Muscle of leg (tissue), 11 donors: Measurements from ENCODE around the gene MFAP3. TPM values are rescaled to one million over a fixed set of nuclear protein-coding genes. Genes with fewer than 3 reads are reported as not detected.
"Not testable (repeated sequence)": the region's sequence is repeated elsewhere in the genome, so short reads cannot be mapped to it uniquely, and the experiment has no call there.

Experiments used
- DNase-seq: peaks from one replicate; pipeline ENCODE4 v3.0.0; 2013
- H3K27ac ChIP-seq: one replicate; pipeline ENCODE4 v1.5.1; 2013; ENCODE audit warnings: mild to moderate bottlenecking, low read length, control low read depth
- H3K27me3 ChIP-seq: one replicate; pipeline ENCODE4 v1.6.1; 2013; ENCODE audit warnings: low read length; ENCODE audit not compliant: control insufficient read depth, insufficient read depth
- H3K36me3 ChIP-seq: one replicate; pipeline ENCODE4 v1.6.1; 2013; ENCODE audit warnings: low read length; ENCODE audit not compliant: control insufficient read depth, insufficient read depth
- H3K4me1 ChIP-seq: one replicate; pipeline ENCODE4 v1.6.1; 2013; ENCODE audit warnings: low read length; ENCODE audit not compliant: control insufficient read depth, insufficient read depth
- H3K4me3 ChIP-seq: one replicate; pipeline ENCODE4 v1.5.1; 2013; ENCODE audit warnings: low read length, control low read depth
- H3K9me3 ChIP-seq: replicated peaks from 2 replicates; pipeline ENCODE4 v1.6.1; 2013; ENCODE audit warnings: low read depth, low read length; ENCODE audit not compliant: control insufficient read depth
- WGBS: methylation state at CpG from one replicate; pipeline ENCODE4 v1.1.5; 2013; ENCODE audit warnings: missing lambda C conversion rate; ENCODE audit not compliant: insufficient coverage; 5-methylcytosine and 5-hydroxymethylcytosine counted together
- polyA plus RNA-seq, 8 donors: library from polyadenylated mRNA; unstranded; fragments of 120-200 nt; gene quantifications; one replicate each; pipeline versions ENCODE4 v1.2.1 to v1.2.3, GENCODE V29; 2013; ENCODE audit warnings: inconsistent platforms in 1 of 8, low replicate concordance in 1 of 8; ENCODE audit not compliant: insufficient read length in 8 of 8, insufficient read depth in 1 of 8
- total RNA-seq: library from RNA; stranded (reverse); fragments of 120-200 nt; gene quantifications from one replicate; pipeline ENCODE4 v1.2.4, GENCODE V29; 2013

The MFAP3 gene
- total and polyA plus RNA-seq, 9 donors, result 12.9 to 41.3 (median 25.2) TPM

- 74% methylated on average over 3 of the region's 3 CpGs for WGBS
- Histone ChIP-seq H3K27me3 (no peaks in the 10 kb centered on the region), H3K36me3 (peaks cover 20% of the 10 kb centered on the region), H3K4me1 (no peaks in the 10 kb centered on the region), H3K4me3 (no peak overlapping the region), H3K27ac (no peak overlapping the region), H3K9me3 (no peaks in the 10 kb centered on the region)
- DNase-seq, result no peak
Measured at GRCh38 chr5:154010660-154011059, 28.1 kb upstream of the MFAP3 start.

GRCh38 chr5:154015071-154015693, 23.6 kb upstream of the MFAP3 start:
- no peak for DNase-seq
- Histone ChIP-seq H3K27ac (no peak overlapping the region), H3K4me3 (no peak overlapping the region), H3K4me1 (no peaks in the 10 kb centered on the region), H3K27me3 (no peaks in the 10 kb centered on the region), H3K36me3 (peaks cover 20% of the 10 kb centered on the region), H3K9me3 (no peaks in the 10 kb centered on the region)
- WGBS, result no CpG with 5 or more reads among the region's 4 CpGs

GRCh38 chr5:154018919-154019318, 19.8 kb upstream of the MFAP3 start:
- DNase-seq, H3K36me3 ChIP-seq, H3K4me1 ChIP-seq, H3K27ac ChIP-seq, H3K4me3 ChIP-seq, H3K9me3 ChIP-seq, H3K27me3 ChIP-seq: not testable (repeated sequence)
- WGBS, result no CpG with 5 or more reads among the region's 1 CpG

GRCh38 chr5:154025951-154026350, 12.8 kb upstream of the MFAP3 start:
- Histone ChIP-seq H3K27ac (no peak overlapping the region), H3K27me3 (no peaks in the 10 kb centered on the region), H3K4me1 (no peaks in the 10 kb centered on the region), H3K9me3 (no peaks in the 10 kb centered on the region), H3K36me3 (peaks cover 16% of the 10 kb centered on the region), H3K4me3 (no peak overlapping the region)
- no peak for DNase-seq

GRCh38 chr5:154031937-154032489, 6.8 kb upstream of the MFAP3 start:
- 81% methylated on average over 2 of the region's 2 CpGs for WGBS
- Histone ChIP-seq H3K4me1 (no peaks in the 10 kb centered on the region), H3K9me3 (no peaks in the 10 kb centered on the region), H3K4me3 (no peak overlapping the region), H3K27ac (no peak overlapping the region), H3K27me3 (no peaks in the 10 kb centered on the region), H3K36me3 (peaks cover 17% of the 10 kb centered on the region)
- no peak for DNase-seq

DNA sequence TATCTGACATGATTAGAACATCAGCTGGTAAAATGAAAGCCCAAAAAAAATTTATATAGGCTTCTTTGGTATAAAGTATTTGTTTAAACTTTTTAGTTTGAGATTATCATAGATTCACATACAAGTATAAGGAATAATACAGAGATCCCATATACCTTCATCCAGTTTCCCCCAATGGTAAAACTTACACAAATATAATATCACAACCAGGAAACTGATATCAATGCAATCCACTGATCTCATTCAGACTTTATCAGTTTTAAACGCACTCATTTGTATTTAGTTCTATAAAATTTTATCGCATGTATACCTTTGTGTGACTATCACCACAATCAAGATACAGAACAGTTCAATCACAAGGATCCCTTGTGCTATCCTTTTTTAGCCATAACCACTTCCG, 3.8 kb upstream of the MFAP3 start:
- DNase-seq, result no peak
- WGBS, result 100% methylated on average over 1 of the region's 3 CpGs
- H3K27me3 ChIP-seq, result no peaks in the 10 kb centered on the region
- no peaks in the 10 kb centered on the region for H3K9me3 ChIP-seq
- H3K4me3 ChIP-seq, result no peak overlapping the region
- no peak overlapping the region for H3K27ac ChIP-seq
- H3K36me3 ChIP-seq, result peaks cover 10% of the 10 kb centered on the region
- peaks cover 6% of the 10 kb centered on the region for H3K4me1 ChIP-seq

DNA sequence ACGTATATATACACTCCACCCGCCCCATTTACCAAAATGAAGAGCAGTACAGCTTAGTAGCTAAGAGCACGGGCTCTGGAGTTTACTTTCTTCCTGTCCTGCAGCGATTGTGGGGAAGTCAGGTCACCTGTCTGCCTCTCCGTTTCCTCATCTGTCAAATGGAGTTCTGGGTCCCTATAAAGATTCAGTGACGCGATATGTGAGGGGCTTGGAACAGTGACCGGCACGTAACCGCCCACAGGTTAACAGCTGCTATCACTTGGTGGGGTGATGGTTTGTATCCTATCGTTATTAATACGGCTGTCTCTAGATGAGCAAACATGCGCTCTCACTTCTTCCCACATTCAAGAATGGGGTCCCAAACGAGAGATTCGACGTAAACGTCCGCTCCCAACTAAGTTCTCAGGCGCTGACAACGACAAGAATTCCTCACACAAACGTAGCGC, 483 bp upstream of the MFAP3 start:
- no peaks in the 10 kb centered on the region for H3K9me3 ChIP-seq
- H3K4me3 ChIP-seq, result peak overlapping the region; percentile 91
- DNase-seq, result peak; percentile 66
- no peaks in the 10 kb centered on the region for H3K36me3 ChIP-seq
- H3K4me1 ChIP-seq, result peaks cover 8% of the 10 kb centered on the region
- no peaks in the 10 kb centered on the region for H3K27me3 ChIP-seq
- peak overlapping the region; percentile 96 for H3K27ac ChIP-seq
- WGBS, result 0% methylated on average over 10 of the region's 22 CpGs

DNA sequence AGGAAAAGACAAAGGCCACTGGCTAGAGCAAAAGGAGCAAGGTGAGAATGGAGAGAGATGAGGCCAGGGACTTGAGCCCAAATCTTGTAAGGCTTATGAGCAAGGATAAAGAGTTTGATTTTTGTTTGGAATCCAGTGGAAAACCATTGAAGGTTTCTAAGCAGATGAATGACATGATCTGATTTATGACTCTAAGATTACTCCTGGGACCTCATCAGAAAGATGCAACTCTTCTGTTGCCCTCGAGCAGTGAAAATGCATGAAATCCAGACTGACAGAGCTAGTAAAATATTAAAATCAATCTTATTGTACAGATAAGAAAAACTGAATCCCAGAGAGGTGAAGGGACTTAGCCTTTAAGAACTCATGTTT, 677 bp downstream of the MFAP3 start:
- Histone ChIP-seq H3K27me3 (no peaks in the 10 kb centered on the region), H3K4me3 (peak overlapping the region; percentile 91), H3K9me3 (no peaks in the 10 kb centered on the region), H3K36me3 (peaks cover 4% of the 10 kb centered on the region), H3K27ac (peak overlapping the region; percentile 96), H3K4me1 (peaks cover 8% of the 10 kb centered on the region)
- DNase-seq, result no peak
- no CpG with 5 or more reads among the region's 1 CpG for WGBS

DNA sequence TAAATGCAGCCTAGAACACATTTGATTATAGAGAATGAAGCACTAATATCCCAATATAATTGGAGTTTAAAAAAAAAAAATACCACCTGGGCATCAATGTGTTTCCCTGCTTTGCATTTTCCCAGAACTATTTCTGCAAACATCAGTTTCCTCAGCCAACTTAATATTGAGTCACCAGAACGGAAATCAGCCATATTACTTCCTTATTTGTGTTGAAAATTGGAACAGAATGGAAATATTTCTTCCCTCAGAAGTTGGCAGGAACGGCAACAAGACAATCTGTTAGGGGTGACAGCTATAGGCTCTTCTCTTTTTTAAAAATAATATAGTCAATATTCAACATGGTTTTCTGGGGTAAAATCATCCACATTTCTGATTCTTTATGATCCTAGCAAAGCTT, 4.0 kb downstream of the MFAP3 start:
- no CpG with 5 or more reads among the region's 2 CpGs for WGBS
- H3K9me3 ChIP-seq, result no peaks in the 10 kb centered on the region
- peaks cover 6% of the 10 kb centered on the region for H3K4me1 ChIP-seq
- peak overlapping the region; percentile 56 for H3K27ac ChIP-seq
- peak; percentile 71 for DNase-seq
- no peaks in the 10 kb centered on the region for H3K27me3 ChIP-seq
- no peak overlapping the region for H3K4me3 ChIP-seq
- H3K36me3 ChIP-seq, result peaks cover 8% of the 10 kb centered on the region

- no peaks in the 10 kb centered on the region for H3K27me3 ChIP-seq
- H3K9me3 ChIP-seq, result no peaks in the 10 kb centered on the region
- no peak overlapping the region for H3K4me3 ChIP-seq
- no peak overlapping the region for H3K27ac ChIP-seq
- DNase-seq, result no peak
- 80% methylated on average over 1 of the region's 3 CpGs for WGBS
- peaks cover 8% of the 10 kb centered on the region for H3K36me3 ChIP-seq
- peaks cover 6% of the 10 kb centered on the region for H3K4me1 ChIP-seq
Measured at GRCh38 chr5:154044099-154044498, 5.3 kb downstream of the MFAP3 start.

DNA sequence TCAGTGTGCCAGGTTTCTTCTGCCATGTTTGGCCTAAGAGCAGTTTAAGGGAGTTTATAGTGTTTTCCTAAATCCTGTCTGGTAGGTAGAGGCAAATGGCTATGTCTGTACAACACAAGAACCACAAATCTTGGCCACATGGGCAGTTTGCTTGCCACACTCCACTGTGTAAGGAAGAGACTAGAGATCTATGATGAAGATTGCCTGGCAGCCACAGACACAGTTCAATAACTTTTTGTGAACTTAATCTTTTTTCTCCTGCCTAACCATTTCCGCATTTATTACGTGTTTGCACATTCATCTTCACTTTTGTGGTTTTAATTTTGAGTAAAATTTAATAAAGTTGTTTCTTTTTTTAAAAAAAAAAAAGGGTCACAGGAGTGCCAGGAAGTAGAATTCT, 5.8 kb downstream of the MFAP3 start:
- Histone ChIP-seq H3K4me1 (peaks cover 2% of the 10 kb centered on the region), H3K36me3 (peaks cover 8% of the 10 kb centered on the region), H3K9me3 (no peaks in the 10 kb centered on the region), H3K27me3 (no peaks in the 10 kb centered on the region), H3K27ac (no peak overlapping the region), H3K4me3 (no peak overlapping the region)
- no CpG with 5 or more reads among the region's 2 CpGs for WGBS
- no peak for DNase-seq
